Panc1 (cell line): ENCODE data around the gene POFUT2.

ENCODE experiments used
- POLR2AphosphoS5 ChIP-seq: IDR thresholded peaks from 2 replicates; pipeline ENCODE4 v1.6.1; 2012; ENCODE audit warnings: mild to moderate bottlenecking, low read depth, low read length, moderate library complexity
- TCF7L2 ChIP-seq: IDR thresholded peaks from 2 replicates; pipeline ENCODE4 v1.6.1; 2011; ENCODE audit warnings: mild to moderate bottlenecking, low read depth, low read length, inconsistent platforms
- TF ChIP-seq, protein P1 (sequence below), 2 experiments: IDR thresholded peaks; 2 replicates each; pipeline ENCODE4 v1.6.1; 2011 to 2012; ENCODE audit warnings: low read depth in 2 of 2, control low read depth in 1 of 2, low read length in 1 of 2, mild to moderate bottlenecking in 1 of 2, moderate library complexity in 1 of 2; ENCODE audit not compliant: insufficient read depth in 1 of 2
- TF ChIP-seq, protein P2 (sequence below): fragments of 450-650 bp; IDR thresholded peaks from 2 replicates; pipeline ENCODE4 v1.5.1; 2017; ENCODE audit warnings: mild to moderate bottlenecking

DNA sequence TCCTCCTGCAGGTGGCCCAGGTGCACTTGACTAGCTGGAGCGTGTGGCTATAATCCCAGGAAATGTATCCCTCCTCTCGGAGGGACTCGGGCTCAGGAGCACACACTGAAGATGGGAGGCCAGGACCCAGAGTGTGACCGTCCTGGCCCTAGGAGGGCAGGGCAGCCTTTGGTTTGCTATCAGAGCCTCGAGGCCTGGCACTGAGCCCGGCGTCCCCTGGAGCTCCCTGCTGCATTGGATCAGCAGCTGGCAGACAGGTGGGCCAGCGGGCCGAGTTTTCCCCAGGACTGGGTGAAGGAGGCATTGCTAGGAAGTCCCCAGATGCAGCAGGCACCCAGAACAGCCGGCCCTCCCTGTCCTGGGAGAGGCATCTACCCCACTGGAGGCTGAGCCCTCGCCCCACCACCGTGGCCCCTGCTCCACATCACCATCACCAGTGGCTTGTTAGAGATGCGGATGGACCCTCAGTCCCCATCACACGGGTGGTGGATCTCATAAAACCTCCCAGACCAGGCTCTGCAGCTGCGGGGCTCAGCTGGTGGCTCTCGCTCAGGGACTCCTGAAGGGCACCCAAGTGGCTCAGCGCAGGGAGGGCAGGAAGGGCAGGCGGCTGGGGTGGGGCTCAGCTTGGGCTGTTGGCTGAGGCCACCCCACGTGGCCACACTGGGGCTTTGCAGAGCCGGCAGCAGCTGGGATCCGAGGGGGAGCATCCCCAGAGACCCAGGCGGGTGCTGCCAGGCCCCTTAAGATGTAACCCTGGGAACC is 32.7 kb upstream of the POFUT2 start:
- TF ChIP-seq, protein P1, sequence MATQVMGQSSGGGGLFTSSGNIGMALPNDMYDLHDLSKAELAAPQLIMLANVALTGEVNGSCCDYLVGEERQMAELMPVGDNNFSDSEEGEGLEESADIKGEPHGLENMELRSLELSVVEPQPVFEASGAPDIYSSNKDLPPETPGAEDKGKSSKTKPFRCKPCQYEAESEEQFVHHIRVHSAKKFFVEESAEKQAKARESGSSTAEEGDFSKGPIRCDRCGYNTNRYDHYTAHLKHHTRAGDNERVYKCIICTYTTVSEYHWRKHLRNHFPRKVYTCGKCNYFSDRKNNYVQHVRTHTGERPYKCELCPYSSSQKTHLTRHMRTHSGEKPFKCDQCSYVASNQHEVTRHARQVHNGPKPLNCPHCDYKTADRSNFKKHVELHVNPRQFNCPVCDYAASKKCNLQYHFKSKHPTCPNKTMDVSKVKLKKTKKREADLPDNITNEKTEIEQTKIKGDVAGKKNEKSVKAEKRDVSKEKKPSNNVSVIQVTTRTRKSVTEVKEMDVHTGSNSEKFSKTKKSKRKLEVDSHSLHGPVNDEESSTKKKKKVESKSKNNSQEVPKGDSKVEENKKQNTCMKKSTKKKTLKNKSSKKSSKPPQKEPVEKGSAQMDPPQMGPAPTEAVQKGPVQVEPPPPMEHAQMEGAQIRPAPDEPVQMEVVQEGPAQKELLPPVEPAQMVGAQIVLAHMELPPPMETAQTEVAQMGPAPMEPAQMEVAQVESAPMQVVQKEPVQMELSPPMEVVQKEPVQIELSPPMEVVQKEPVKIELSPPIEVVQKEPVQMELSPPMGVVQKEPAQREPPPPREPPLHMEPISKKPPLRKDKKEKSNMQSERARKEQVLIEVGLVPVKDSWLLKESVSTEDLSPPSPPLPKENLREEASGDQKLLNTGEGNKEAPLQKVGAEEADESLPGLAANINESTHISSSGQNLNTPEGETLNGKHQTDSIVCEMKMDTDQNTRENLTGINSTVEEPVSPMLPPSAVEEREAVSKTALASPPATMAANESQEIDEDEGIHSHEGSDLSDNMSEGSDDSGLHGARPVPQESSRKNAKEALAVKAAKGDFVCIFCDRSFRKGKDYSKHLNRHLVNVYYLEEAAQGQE (IDR thresholded peaks at IDR 0.05; ENCODE audit: insufficient read depth in 1 of 2, low read depth in 2 of 2, low read length in 1 of 2): no peak
- no peak for TF ChIP-seq POLR2AphosphoS5
- TF ChIP-seq, protein P2, sequence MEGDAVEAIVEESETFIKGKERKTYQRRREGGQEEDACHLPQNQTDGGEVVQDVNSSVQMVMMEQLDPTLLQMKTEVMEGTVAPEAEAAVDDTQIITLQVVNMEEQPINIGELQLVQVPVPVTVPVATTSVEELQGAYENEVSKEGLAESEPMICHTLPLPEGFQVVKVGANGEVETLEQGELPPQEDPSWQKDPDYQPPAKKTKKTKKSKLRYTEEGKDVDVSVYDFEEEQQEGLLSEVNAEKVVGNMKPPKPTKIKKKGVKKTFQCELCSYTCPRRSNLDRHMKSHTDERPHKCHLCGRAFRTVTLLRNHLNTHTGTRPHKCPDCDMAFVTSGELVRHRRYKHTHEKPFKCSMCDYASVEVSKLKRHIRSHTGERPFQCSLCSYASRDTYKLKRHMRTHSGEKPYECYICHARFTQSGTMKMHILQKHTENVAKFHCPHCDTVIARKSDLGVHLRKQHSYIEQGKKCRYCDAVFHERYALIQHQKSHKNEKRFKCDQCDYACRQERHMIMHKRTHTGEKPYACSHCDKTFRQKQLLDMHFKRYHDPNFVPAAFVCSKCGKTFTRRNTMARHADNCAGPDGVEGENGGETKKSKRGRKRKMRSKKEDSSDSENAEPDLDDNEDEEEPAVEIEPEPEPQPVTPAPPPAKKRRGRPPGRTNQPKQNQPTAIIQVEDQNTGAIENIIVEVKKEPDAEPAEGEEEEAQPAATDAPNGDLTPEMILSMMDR: no peak
- no peak for TF ChIP-seq TCF7L2
